Measurements from ENCODE around the gene TBX2.

Gene TBX2

GRCh38 chr17:61368832-61369450 lies 30.7 kb upstream of the TBX2 start:
- DNase-seq (ENCODE audit: low read depth): no peak

GRCh38 chr17:61369751-61370150 lies 29.9 kb upstream of the TBX2 start:
- no peak for DNase-seq (ENCODE audit: low read depth)

DNA sequence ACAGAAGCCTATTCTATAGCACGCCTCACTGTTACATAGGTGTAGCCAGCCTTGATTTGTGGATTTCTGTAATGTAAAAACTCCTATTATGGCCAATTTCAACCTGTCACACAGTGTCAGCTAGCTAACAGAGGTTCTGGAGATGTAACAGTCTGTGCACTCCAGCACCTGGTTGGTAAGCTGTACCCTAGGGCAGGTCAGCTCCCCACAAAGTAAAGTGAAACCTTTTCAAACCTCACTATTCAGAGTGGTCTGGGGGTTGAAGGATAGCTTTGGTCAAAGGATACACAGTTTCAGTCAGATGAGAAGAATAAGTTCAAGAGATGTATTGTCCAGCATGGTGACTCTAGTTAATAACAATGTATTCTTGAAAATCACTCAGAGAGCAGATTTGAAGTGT lies 28.5 kb upstream of the TBX2 start:
- no peak for DNase-seq (ENCODE audit: low read depth)

DNA sequence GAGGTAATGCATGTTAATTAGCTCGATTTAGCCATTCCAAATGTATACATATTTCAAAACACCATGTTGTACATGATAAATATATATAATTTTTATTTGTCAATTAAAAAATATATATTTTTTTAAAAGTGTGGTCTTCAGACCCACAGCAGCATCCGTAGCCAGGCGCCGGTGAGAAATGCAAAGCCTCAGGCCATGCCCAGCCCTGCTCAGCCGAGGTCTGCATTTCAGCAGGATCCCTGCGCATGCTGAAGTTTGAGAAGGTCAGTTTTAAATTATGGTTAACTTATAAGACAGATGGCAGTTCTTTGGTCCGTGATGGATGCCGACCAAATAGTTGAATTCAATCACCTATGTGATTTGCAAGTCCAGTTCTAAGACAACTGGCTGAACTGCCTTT lies 28.0 kb upstream of the TBX2 start:
- DNase-seq (ENCODE audit: low read depth): no peak

GRCh38 chr17:61372436-61372835 lies 27.2 kb upstream of the TBX2 start:
- DNase-seq (ENCODE audit: low read depth): no peak

GRCh38 chr17:61376931-61377838 lies 22.5 kb upstream of the TBX2 start:
- no peak for DNase-seq (ENCODE audit: low read depth)

DNA sequence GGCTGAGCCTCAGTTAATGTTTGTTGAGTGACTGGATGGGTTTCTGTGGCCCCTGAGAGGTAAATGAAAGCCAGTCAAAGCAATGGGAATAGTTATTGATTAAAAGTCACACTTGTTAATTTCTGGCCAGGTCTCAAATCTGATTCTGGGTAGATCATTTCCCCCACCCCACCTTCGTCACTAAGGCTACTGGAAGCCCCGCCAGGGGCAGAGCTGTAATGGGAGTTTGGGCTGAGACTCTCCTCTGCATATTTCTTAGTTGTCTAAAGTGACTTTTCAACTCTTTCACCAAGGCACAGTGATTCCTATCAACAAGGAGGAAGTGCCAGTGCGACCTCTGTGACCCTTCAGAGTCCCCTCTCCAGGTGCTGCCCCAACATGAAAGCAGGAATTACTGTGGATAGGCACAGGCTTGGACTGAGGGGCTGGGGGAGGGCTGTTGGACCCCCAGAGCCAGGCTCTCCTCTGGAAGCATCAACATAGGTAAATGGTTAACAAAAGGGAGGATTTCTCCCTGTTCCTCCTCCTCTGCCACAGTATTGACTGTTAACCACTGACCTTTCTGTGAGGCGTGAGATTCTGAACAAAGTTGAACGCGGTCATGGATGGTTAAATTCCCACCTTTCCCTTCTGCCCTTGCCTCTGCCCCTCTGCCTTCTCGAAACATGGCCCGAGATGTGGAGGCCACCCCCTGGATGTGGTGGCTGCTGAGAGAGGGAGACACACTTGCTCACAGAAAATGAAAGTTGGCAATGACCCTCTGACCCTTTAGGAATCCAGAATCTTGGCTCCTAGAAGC lies 20.8 kb upstream of the TBX2 start:
- no peak for DNase-seq (ENCODE audit: low read depth)

GRCh38 chr17:61379457-61380216 lies 20.0 kb upstream of the TBX2 start:
- no peak for DNase-seq (ENCODE audit: low read depth)

DNA sequence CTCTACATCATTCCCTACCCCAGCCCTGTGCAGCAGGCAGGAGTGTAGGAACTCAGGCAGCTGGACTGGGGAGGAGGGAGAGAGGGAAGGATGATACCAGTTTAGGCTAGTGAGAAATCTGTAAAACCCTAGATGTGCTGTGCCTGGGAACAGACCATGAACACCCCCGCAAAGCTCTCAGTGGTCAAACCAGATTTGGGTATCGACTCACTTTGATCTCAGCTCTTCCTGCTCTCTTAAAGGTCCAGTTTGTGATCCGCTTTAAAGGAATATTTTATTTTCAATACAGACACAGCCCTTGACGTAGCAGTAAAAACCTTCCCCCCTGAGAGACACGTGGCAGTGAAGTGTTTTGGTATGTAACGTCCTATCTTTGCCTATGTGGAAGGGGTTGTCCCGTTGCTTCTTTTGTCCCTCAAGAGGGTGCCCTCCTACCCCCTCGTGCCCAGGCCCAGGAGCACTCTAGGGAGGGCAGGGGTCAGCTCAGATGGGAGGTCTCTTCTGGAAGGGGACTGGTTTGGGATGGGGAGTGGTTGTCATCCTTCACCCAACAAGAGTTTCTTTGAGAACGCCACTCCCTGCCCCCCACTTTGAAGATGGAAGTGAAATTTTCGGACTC lies 19.3 kb upstream of the TBX2 start:
- DNase-seq (ENCODE audit: low read depth): no peak

DNA sequence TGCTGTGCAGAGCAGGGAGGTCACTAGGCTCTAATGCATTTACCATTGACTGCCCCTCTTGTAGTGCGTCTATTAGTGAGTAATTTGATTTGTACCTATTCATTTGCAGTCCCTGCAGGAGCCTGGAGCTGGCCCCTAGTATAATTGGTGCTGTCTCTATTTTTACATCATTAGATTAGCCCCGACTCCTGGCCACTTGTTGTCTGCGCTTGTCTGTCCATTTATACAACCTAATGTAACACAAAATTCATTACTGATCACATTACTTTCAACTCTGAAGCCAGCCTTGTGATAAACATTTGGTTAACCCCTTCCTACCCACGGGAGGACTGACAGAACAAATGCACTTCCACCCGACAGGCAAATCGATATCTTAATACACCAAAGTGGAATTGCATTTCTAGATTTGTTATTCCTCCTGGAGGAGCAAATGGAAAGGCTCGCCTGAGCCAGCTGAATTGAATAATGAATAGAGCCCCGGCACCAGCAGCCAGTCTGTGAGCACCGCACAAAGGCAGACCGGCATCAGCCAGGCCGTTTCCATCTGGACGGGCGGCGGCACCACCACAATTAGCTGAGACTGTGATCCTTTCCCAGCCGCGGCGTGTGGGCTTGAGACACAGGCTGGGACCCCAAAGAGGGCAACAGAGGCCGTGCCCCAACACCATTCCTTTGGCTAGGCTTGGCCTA lies 18.7 kb upstream of the TBX2 start:
- DNase-seq (ENCODE audit: low read depth): no peak

DNA sequence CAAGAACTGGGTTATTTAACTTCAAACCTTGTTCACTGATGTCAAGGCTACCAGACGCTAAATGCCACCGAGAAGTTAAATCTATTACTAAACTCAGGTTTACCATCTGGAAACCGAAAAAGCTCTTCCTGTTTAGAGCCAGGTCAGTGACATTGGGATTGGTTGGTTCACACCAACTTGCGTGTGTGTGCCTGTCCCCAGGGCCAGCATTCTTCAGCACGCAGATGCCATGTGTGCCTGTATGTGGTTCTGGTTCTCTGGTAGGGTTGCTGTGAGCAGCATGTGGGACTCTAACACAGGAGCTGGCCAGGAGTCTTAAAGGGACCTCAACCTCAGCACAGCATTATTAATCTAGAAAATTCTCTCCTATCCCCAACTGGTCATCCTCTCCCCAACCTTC lies 18.1 kb upstream of the TBX2 start:
- no peak for DNase-seq (ENCODE audit: low read depth)

DNA sequence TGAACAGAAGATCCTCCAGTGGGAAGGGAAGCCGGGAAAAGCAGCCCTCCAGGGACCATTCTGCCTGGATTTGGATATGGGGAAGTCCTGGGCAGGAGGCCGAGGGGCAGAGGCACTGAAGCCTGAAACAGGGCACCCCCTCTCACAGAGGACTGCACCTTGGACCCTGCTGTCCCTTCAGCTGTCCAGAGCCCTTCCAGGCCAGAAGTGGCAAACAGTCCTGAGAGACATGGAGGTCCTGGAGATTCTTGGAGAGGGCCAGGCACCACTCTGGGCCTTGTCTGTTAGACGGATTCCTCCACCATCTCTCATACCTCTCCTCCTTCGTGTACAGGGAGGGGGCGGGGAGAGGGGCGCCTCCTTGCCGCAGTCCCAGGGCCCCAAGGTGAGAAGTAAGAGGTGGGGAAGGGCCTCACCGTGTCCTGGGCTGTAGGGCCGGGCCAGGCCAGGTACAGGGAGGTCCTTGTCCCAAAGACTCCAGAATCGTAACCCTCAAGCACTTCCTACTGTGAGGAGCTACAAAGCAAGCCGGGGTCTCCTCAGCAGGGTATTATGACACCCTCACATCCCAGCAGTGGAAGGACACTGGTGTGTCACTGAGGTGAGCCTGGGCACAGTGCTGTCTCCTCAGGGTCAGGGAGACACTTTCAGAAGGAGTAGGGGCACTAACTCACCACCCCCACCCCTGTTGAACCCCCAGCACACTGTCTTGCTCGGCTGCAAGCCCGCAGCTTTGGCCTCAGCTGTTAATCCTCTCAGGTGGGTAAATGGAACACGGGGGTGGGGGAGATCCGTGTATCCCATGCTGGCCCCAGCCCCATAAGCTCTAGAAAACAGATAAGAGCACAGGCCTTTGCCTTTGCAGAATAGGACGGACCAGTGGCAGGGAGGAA lies 16.6 kb upstream of the TBX2 start:
- no peak for DNase-seq (ENCODE audit: low read depth)

DNA sequence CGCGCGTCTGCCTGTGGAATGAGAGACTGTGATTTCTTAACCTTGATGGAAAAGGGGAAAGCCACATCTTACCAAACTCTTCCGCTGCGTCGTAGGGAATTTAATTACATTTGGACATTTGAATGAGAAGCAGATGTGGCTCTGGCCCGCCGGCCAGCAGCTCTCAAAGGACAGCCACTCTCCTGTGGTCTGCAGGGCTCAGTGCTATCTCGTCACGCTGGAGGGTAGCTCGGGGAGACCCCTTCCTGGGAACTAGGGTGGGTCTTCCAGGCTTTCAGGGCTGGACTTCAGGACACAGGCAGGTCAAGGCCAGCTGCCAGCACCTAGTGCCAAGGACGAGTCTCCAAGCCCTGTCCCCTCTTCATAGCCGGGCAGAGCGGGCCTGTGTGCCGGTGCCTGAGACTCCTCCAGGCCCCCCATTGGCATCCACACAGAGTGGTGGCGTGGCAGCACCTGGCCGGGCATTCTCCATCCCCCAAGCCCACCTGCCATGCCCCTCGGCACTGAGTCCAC lies 15.9 kb upstream of the TBX2 start:
- DNase-seq (ENCODE audit: low read depth): no peak

DNA sequence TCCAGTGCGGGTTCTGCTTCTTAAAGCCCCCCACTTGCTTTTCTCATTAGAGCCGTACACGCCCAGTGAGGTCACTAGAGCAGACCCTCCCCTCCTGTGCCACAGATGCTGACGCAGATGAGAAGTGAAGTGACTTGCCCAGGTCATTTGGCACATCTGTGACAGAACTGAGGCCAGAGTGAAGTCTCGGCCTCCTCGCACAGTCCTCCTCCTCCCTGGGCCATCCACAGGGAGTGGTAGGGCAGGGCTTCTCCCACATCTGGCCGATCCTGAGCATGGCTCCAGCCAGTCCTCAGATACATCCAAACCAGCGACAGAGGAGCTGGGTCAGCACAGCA lies 15.3 kb upstream of the TBX2 start:
- no peak for DNase-seq (ENCODE audit: low read depth)

- DNase-seq (ENCODE audit: low read depth): no peak
These were observed 14.7 kb upstream of the TBX2 start for GRCh38 chr17:61384692-61385576.

- DNase-seq (ENCODE audit: low read depth): no peak
These were observed 13.9 kb upstream of the TBX2 start for GRCh38 chr17:61385577-61386236.

- no peak for DNase-seq (ENCODE audit: low read depth)
These were observed 13.4 kb upstream of the TBX2 start for GRCh38 chr17:61386251-61386650.

GRCh38 chr17:61387011-61387410 lies 12.6 kb upstream of the TBX2 start:
- DNase-seq (ENCODE audit: low read depth): no peak

Measured in T-helper 22 cell (primary cell).